AG10803 (cell line): ENCODE results near the gene CPNE2.
A peak's percentile ranks its signal among the peaks of the same experiment; 100 is the strongest.

ENCODE experiments used
- DNase-seq: peaks from one replicate; pipeline ENCODE4 v3.0.0; 2010; ENCODE audit warnings: low read depth
- H3K4me3 ChIP-seq: 2 replicates; pipeline ENCODE4 v1.5.1; 2011; ENCODE audit warnings: mild to moderate bottlenecking, low read length, control low read depth
- TF ChIP-seq, protein P1 (sequence below): conservative IDR thresholded peaks from 2 replicates; pipeline ENCODE4 v1.5.1; 2011; ENCODE audit warnings: mild to moderate bottlenecking, low read length, control low read depth, inconsistent platforms

The CPNE2 gene

DNA sequence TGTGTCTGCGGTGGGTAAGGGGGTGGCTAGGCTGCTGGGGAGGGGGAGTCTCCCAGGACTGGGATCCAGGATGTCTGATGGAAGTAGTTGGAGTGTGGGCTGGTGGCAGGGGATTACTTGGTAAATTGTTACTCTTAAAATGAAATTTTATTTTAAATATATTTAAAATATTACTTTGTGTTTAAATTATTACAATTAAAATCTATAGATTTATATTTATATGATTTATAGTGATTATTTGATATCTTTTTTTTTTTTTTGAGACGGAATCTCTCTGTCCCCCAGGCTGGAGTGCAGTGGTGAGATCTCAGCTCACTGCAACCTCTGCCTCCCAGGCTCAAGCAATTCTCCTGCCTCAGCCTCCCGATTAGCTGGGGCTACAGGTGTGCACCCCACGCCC lies 18.6 kb downstream of the CPNE2 start:
- TF ChIP-seq, protein P1, sequence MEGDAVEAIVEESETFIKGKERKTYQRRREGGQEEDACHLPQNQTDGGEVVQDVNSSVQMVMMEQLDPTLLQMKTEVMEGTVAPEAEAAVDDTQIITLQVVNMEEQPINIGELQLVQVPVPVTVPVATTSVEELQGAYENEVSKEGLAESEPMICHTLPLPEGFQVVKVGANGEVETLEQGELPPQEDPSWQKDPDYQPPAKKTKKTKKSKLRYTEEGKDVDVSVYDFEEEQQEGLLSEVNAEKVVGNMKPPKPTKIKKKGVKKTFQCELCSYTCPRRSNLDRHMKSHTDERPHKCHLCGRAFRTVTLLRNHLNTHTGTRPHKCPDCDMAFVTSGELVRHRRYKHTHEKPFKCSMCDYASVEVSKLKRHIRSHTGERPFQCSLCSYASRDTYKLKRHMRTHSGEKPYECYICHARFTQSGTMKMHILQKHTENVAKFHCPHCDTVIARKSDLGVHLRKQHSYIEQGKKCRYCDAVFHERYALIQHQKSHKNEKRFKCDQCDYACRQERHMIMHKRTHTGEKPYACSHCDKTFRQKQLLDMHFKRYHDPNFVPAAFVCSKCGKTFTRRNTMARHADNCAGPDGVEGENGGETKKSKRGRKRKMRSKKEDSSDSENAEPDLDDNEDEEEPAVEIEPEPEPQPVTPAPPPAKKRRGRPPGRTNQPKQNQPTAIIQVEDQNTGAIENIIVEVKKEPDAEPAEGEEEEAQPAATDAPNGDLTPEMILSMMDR: no peak

DNA sequence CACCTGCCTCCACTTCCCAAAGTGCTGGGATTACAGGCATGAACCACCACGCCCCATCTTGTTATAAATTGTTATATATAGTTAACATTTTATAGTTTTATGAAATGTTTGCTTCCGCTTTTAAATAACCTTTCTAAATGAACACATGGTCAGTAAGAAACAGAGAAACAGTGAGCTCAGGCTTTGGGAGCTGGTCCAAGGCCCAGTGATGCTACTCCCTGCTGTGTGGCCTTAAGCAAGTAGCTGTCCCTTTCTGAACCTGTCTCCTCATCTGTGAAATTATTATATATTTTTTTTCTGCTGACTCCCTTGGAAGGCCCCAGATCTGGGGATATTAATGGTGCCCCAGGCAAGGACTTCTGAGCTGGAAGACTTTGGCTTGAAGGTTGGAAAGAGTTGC lies 19.0 kb downstream of the CPNE2 start:
- no peak overlapping the region for H3K4me3 ChIP-seq
- DNase-seq: no peak
- TF ChIP-seq, protein P1: no peak

More for the DNA sequence above, 18.6 kb downstream of the CPNE2 start:
- DNase-seq: no peak
- H3K4me3 ChIP-seq: no peak overlapping the region

DNA sequence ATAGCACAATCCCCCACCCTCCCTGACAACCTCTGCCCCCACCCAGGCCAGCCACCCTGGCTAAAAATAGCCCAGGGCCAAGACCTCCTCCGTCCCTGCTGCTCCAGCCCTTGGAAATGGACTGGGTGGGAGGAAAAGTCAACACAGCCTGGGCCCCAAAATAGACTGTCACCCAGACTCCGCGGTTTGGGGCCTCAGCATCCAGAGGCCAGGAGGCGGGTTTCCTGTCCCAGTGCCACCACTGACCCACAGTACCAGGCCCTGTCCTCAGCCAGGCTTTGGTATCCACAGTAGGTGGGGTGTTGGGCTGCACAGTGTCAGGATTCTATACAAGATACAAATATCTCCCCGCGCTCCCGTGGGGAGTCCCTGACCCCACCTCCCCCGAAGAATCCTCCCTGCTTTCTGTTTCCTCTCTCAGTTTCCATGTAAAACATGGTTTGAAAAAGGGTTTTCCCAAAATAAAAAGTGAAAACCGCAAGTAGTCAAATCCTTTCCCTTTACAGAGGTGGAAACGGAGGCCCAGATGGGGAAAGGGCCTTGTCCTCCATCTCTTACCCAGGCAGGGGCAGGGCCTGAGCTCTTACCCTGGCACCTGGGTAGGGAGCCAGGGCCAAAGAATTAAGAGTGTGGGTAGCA lies 20.1 kb downstream of the CPNE2 start:
- no peak overlapping the region for H3K4me3 ChIP-seq
- TF ChIP-seq, protein P1: no peak
- no peak for DNase-seq

DNA sequence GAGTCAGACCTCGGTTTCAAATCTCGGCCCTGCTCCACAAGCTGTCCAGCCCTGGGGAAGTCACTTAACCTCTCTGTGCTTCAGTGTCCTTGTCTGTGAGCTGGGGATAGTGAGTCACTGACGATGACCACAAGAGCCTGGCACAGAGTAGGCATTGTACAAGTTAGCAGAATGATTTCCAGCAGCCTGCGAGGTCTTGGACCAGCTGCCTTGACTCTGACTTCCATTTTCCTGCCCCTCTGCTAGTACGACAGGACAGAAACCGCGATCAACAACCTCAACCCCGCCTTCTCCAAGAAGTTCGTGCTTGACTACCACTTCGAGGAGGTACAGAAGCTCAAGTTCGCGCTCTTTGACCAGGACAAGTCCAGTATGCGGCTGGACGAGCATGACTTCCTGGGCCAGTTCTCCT lies 20.7 kb downstream of the CPNE2 start:
- H3K4me3 ChIP-seq: no peak overlapping the region
- DNase-seq: peak; percentile 42
- TF ChIP-seq, protein P1: no peak

DNA sequence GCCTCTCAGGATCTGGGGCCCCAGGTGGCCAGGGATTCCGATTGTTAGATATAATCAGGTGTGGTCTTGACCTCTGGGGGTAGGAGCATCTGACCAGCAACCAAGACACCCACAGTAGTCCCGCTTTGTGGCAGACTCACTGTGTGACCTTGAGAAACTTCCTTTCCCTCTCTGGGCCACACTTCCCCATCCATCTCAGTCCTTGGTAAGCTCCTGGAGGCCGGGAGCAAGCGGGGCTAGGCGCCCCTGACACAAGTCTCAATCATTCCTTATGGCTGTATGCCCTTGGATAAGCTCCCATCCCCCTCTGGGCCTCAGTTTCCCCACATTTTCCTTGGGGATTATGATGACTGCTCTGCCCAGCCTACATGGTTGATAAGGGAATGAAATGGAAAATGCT lies 21.3 kb downstream of the CPNE2 start:
- TF ChIP-seq, protein P1: no peak
- DNase-seq: no peak
- no peak overlapping the region for H3K4me3 ChIP-seq

DNA sequence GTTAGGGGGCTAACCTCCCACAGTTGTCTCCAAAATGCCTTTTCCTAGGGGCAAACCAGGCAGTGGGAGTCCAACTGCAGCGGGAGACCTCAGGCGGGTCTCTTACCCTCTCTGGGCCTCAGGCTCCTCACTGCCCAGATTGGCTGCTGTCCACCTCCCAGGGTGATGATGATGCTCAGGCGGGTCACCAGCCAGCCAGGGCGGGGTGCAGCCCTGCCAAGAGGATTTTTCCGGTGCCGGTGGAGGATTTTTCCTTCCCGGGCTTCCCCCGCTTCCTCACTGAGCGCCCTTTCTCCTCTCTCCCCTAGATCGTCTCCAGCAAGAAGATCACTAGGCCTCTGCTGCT lies 22.8 kb downstream of the CPNE2 start:
- DNase-seq: no peak
- TF ChIP-seq, protein P1: no peak
- no peak overlapping the region for H3K4me3 ChIP-seq

DNA sequence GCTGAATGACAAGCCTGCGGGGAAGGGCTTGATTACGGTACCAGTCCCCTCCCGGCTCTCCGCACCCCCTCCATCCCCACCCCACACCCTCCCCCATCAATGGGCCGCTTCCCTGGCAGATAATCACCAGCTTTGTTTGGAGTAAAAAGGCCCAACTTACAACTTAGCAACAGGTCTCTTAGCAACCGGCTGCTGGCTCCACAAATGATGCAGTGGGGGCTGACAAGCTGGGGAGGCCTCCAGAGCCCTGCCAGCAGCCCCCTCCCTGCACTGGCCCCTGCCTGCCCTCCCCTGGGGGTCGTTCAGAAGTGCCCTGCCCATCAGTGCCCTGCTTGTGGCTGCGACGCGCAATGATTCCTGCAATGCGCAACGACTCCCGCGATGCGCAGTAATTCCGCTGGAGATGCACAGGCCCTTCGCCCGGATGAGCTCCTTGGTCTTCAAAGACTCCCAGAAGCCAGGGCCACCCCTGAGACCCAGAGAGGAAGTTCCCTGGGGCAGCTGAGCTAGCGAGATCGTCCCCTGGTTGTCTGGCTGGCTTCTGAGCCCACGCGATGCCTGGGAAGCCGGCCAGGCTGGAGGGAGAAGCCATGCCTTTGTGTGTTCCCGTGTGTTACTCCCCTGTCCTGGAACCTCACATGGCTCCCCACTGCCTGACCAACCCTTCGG lies 23.3 kb downstream of the CPNE2 start:
- TF ChIP-seq, protein P1: no peak
- DNase-seq: no peak

More for the DNA sequence above, 23.3 kb downstream of the CPNE2 start:
- H3K4me3 ChIP-seq: no peak overlapping the region
